ENCODE measurements around the gene DDO. TPM values are rescaled to one million over a fixed set of nuclear protein-coding genes. Genes with fewer than 3 reads are reported as not detected.
"Not testable (repeated sequence)": the region's sequence is repeated elsewhere in the genome, so short reads cannot be mapped to it uniquely, and the experiment has no call there.

Gene DDO, protein sequence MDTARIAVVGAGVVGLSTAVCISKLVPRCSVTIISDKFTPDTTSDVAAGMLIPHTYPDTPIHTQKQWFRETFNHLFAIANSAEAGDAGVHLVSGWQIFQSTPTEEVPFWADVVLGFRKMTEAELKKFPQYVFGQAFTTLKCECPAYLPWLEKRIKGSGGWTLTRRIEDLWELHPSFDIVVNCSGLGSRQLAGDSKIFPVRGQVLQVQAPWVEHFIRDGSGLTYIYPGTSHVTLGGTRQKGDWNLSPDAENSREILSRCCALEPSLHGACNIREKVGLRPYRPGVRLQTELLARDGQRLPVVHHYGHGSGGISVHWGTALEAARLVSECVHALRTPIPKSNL
- not detected for total RNA-seq
- polyA plus RNA-seq, result not detected

DNA sequence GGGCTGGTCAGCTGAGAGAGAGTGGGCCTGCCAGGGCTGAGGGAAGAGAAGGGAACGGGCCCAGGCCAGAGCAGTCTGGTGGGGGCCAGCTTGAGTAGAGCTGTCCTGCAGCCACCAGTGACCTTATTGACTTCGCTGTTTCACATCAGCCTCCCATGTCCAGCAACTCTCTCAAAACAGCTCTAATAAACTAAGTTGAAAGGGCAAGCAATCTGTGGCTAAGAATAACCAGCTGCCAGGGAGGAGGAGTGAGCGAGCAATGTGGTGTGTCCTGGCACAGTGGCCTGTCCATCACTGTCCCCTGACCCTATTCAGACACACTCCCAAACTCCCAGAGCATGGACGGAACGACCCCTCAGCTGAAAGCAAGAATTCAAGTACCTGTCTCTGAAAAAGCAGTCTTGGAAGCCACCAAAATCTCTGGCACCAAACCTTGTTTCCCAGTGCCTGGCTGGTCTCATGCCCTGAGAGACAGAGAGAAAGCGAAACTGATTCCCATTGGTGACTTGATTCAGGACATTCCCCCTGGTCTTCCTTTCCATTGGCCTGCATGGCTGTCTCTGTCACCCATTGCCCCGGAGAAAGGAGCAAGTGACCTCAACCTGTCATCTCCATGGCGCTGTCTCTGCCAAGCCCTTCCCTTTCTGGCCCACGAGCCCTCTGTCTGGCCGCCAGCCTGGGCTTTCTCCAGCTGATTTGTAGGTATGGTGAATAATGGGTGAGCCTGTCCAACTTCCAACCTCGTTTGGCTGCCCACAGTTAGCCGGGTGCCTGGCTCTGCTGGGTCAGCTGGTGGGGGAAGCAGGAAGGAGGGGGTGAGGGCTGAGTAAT, at the start of gene DDO:
Gene DDO, minus strand, starts transcription at position 490 of the 831 bp plus-strand sequence. CDS start 2,113 bp downstream, outside the sequence.
- H3K9me3 Mint-ChIP-seq, result no peaks in the 10 kb centered on the region

DNA sequence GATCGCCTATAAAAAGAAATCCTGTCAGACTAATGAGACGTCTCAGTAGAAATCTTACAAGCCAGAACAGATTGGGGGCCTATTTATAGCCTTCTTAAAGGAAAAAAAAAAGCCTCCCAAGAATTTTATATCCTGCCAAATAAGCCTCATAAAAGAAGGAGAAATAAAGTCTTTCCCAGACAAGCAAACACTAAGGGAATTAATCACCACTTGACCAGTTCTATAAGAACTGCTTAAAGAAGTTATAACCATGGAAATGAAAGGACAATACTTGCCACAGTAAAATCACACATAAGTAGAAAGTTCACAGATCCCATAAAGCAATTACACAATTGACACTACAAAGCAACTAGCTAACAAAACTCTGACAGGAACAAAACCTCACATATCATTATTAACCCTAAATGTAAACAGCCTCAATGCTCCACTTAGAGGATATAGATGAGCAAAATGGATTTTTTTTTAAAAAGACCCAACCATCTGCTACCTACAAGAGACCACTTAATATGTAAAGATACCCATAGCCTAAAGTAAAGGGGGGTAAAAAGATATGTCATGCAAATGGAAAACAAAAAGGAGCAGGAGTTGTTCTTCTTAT, 47.6 kb upstream of the DDO start:
- POLR2A ChIA-PET (ENCODE audit: partially characterized antibody), result no interaction called here
- CTCF ChIA-PET (ENCODE audit: partially characterized antibody), result no interaction called here
- Histone ChIP-seq H3K4me1 (ENCODE audit: insufficient read depth, low read length) (no peaks in the 10 kb centered on the region), H3K4me3 (ENCODE audit: low read length in 2 of 2) (no peak overlapping the region), H3K27me3 (ENCODE audit: insufficient read depth, low read length) (no peaks in the 10 kb centered on the region), H3K36me3 (ENCODE audit: insufficient read depth, low read length) (no peaks in the 10 kb centered on the region), H3K27ac (ENCODE audit: low read depth, low read length) (no peak overlapping the region), H3K9me3 (ENCODE audit: control insufficient read depth in 1 of 2, low read length in 2 of 2) (peaks cover 0 to 5% of the 10 kb centered on the region in 2 donors)
- DNase-seq, result no peak
- no peak overlapping the region for H3K4me3 Mint-ChIP-seq
- no peaks in the 10 kb centered on the region for H3K4me1 Mint-ChIP-seq
- H3K27ac Mint-ChIP-seq, result no peak overlapping the region
- peaks cover 0 to 3% of the 10 kb centered on the region in 2 donors for H3K36me3 Mint-ChIP-seq
- peaks cover 1 to 55% (median 30%) of the 10 kb centered on the region in 8 donors for H3K9me3 Mint-ChIP-seq
- intact Hi-C loops (cut with micrococcal nuclease), result no loop called here
- peaks cover 6 to 10% of the 10 kb centered on the region in 2 donors for H3K27me3 Mint-ChIP-seq

More for the DNA sequence above, at the start of gene DDO:
- H3K27me3 Mint-ChIP-seq, result peaks cover 8 to 14% of the 10 kb centered on the region in 2 donors
- Histone ChIP-seq H3K27ac (ENCODE audit: low read depth, low read length) (no peak within 1 kb of the TSS), H3K36me3 (ENCODE audit: insufficient read depth, low read length) (no peaks in the 10 kb centered on the region), H3K4me1 (ENCODE audit: insufficient read depth, low read length) (no peaks in the 10 kb centered on the region), H3K9me3 (ENCODE audit: control insufficient read depth in 1 of 2, low read length in 2 of 2) (no peaks in the 10 kb centered on the region), H3K27me3 (ENCODE audit: insufficient read depth, low read length) (no peaks in the 10 kb centered on the region), H3K4me3 (ENCODE audit: low read length in 2 of 2) (no peak within 1 kb of the TSS)
- POLR2A ChIA-PET (ENCODE audit: partially characterized antibody), result no interaction called here
- no peak for DNase-seq
- intact Hi-C loops (cut with micrococcal nuclease), result no loop called here
- peak within 1 kb of the TSS in 4 of 8 donors; percentile 15 to 68 (median 50) for H3K4me3 Mint-ChIP-seq
- no peaks in the 10 kb centered on the region for H3K36me3 Mint-ChIP-seq
- peaks cover 0 to 5% (median under 1%) of the 10 kb centered on the region in 4 donors for H3K4me1 Mint-ChIP-seq
- CTCF ChIA-PET (ENCODE audit: partially characterized antibody), result no interaction called here
- H3K27ac Mint-ChIP-seq, result no peak within 1 kb of the TSS

DNA sequence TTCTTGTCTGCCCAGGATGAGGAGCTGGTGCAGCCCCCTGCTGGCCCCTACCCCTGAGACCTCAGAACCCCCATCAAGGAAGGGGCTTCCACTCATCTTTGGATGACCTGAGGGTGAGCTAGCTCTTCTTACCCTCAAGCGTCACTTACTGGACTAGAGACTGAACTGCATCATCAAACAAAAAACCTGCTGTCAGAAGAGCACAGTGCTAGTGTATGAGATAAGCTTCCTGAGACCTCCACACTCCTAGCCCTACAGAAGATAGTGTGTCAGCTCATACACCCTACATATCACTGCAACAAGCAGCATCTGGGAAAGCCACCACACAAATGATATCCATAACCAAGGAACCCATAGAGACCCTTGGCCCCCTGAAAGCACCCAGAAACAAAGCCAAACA, 46.0 kb upstream of the DDO start:
- Histone ChIP-seq H3K27ac (ENCODE audit: low read depth, low read length) (no peak overlapping the region), H3K9me3 (ENCODE audit: control insufficient read depth in 1 of 2, low read length in 2 of 2) (peaks cover 0 to 5% of the 10 kb centered on the region in 2 donors), H3K27me3 (ENCODE audit: insufficient read depth, low read length) (no peaks in the 10 kb centered on the region), H3K4me1 (ENCODE audit: insufficient read depth, low read length) (no peaks in the 10 kb centered on the region), H3K36me3 (ENCODE audit: insufficient read depth, low read length) (no peaks in the 10 kb centered on the region), H3K4me3 (ENCODE audit: low read length in 2 of 2) (no peak overlapping the region)
- H3K4me3 Mint-ChIP-seq, result no peak overlapping the region
- CTCF ChIA-PET (ENCODE audit: partially characterized antibody), result no interaction called here
- no peak for DNase-seq
- POLR2A ChIA-PET (ENCODE audit: partially characterized antibody), result no interaction called here
- no peak overlapping the region for H3K27ac Mint-ChIP-seq
- intact Hi-C loops (cut with micrococcal nuclease), result no loop called here
- H3K4me1 Mint-ChIP-seq, result no peaks in the 10 kb centered on the region
- H3K36me3 Mint-ChIP-seq, result peaks cover 0 to 3% of the 10 kb centered on the region in 2 donors
- peaks cover 2 to 55% (median 30%) of the 10 kb centered on the region in 8 donors for H3K9me3 Mint-ChIP-seq
- H3K27me3 Mint-ChIP-seq, result peaks cover 12 to 15% of the 10 kb centered on the region in 2 donors

DNA sequence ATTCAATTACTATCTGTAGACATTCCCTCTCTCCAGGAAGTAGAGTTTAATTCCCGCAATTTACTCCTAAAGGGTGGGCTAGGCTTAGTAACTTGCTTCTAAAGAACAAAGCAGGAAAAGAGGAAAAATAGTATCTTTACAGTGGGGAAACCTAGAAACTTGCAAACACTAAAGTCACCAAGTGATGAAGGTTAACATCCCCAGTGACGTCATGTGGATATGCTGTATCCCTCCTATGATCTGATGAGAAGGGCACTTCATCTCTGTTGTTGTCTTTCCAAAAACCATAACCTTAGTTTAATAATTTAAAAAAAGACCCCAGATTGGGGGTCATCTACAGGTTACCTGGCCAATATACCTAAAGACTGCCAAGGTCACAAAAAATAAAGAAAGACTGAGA, 43.8 kb upstream of the DDO start:
- CTCF ChIA-PET (ENCODE audit: partially characterized antibody), result no interaction called here
- peaks cover 0 to 3% of the 10 kb centered on the region in 2 donors for H3K36me3 Mint-ChIP-seq
- POLR2A ChIA-PET (ENCODE audit: partially characterized antibody), result no interaction called here

DNA sequence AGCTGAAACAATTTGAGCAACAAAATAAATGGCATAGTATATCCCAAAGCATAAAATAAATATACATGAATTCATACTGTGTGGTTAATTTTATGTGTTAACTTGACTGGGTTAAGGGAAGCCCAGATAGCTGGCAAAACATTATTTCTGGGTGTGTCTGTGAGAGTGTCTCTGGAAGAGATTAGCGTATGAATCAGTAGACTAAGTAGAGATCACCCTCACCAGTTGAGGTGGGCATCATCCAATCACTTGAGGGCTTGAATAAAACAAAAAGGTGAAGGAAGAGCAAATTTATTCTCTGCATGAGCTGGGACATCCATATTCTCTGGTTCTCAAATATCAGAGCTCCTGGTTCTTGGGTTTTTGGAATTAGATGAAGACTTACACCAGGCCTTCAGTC, 43.1 kb upstream of the DDO start:
- POLR2A ChIA-PET (ENCODE audit: partially characterized antibody), result no interaction called here
- Mint-ChIP-seq H3K9me3 (peaks cover 0 to 34% (median 22%) of the 10 kb centered on the region in 8 donors), H3K27ac (no peak overlapping the region), H3K4me3 (no peak overlapping the region), H3K36me3 (peaks cover 0 to 3% of the 10 kb centered on the region in 2 donors), H3K4me1 (no peaks in the 10 kb centered on the region), H3K27me3 (peaks cover 12 to 13% of the 10 kb centered on the region in 2 donors)
- Histone ChIP-seq H3K4me1 (ENCODE audit: insufficient read depth, low read length) (no peaks in the 10 kb centered on the region), H3K36me3 (ENCODE audit: insufficient read depth, low read length) (no peaks in the 10 kb centered on the region), H3K9me3 (ENCODE audit: control insufficient read depth in 1 of 2, low read length in 2 of 2) (peaks cover 0 to 5% of the 10 kb centered on the region in 2 donors), H3K27me3 (ENCODE audit: insufficient read depth, low read length) (no peaks in the 10 kb centered on the region), H3K27ac (ENCODE audit: low read depth, low read length) (no peak overlapping the region), H3K4me3 (ENCODE audit: low read length in 2 of 2) (no peak overlapping the region)
- intact Hi-C loops (cut with micrococcal nuclease), result no loop called here
- CTCF ChIA-PET (ENCODE audit: partially characterized antibody), result no interaction called here
- DNase-seq, result no peak

More for the DNA sequence above, 43.8 kb upstream of the DDO start:
- peaks cover 0 to 5% of the 10 kb centered on the region in 2 donors for H3K9me3 ChIP-seq (ENCODE audit: control insufficient read depth in 1 of 2, low read length in 2 of 2)
- no peaks in the 10 kb centered on the region for H3K27me3 ChIP-seq (ENCODE audit: insufficient read depth, low read length)
- Mint-ChIP-seq H3K27me3 (peaks cover 12 to 15% of the 10 kb centered on the region in 2 donors), H3K4me3 (no peak overlapping the region), H3K9me3 (peaks cover 2 to 41% (median 28%) of the 10 kb centered on the region in 8 donors), H3K27ac (no peak overlapping the region), H3K4me1 (no peaks in the 10 kb centered on the region)
- H3K36me3 ChIP-seq (ENCODE audit: insufficient read depth, low read length), result no peaks in the 10 kb centered on the region
- DNase-seq, result no peak
- no peak overlapping the region for H3K4me3 ChIP-seq (ENCODE audit: low read length in 2 of 2)
- no peaks in the 10 kb centered on the region for H3K4me1 ChIP-seq (ENCODE audit: insufficient read depth, low read length)
- no peak overlapping the region for H3K27ac ChIP-seq (ENCODE audit: low read depth, low read length)
- intact Hi-C loops (cut with micrococcal nuclease), result no loop called here

DNA sequence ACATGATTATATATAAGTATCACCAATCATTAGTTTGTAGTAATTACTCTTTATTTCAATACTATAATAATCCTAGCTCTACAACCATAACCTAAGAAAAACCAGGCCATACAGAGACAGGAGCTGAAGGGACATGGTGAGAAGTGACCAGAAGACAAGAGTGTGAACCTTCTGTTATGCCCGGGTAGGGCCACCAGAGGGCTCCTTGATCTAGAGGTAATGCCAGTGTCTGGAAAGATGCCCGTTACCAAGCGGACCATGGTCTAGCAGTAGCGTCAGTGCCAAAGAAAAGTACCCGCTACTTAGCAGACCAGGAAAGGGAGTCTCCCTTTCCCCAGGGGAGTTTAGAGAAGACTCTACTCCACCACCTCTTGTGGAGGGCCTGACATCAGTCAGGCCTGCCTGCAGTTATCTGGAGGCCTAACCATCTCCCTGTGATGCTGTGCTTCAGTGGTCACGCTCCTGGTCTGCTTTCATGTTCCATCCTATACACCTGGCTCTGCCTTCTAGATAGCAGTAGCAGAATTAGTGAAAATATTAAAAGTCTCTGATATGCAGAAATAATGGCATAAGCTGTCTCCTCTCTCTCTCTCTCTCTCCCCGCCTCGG, 42.3 kb upstream of the DDO start:
- H3K4me3 Mint-ChIP-seq; H3K27me3 ChIP-seq (ENCODE audit: insufficient read depth, low read length); H3K9me3 ChIP-seq (ENCODE audit: control insufficient read depth in 1 of 2, low read length in 2 of 2); DNase-seq; H3K36me3 Mint-ChIP-seq; H3K27ac ChIP-seq (ENCODE audit: low read depth, low read length); POLR2A ChIA-PET (ENCODE audit: partially characterized antibody); H3K27ac Mint-ChIP-seq; H3K4me1 ChIP-seq (ENCODE audit: insufficient read depth, low read length); intact Hi-C loops (cut with micrococcal nuclease); H3K36me3 ChIP-seq (ENCODE audit: insufficient read depth, low read length); CTCF ChIA-PET (ENCODE audit: partially characterized antibody); H3K4me3 ChIP-seq (ENCODE audit: low read length in 2 of 2); H3K4me1 Mint-ChIP-seq: not testable (repeated sequence)
- Mint-ChIP-seq H3K27me3 (peaks cover 13 to 16% of the 10 kb centered on the region in 2 donors), H3K9me3 (peaks cover 0 to 26% (median 14%) of the 10 kb centered on the region in 8 donors)

DNA sequence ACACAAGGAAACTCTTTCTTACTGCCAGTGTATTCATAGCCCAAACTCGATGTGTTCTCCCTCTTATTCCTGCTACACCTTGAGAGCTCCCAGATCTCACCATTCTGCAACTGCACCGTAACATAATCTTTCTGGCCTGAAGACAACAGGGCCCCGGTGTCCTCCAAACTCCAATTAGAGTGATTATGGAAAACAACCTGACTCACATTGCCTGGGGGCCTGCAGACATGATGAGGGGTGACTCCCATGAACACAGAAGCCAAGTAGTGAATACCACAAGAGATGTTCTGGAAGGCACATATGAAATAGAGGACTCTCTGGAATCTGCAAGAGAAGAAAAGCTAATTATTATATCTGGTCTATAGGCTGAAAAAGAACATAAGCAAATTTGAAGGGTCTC, 41.3 kb upstream of the DDO start:
- Mint-ChIP-seq H3K9me3 (peaks cover 0 to 17% (median 6%) of the 10 kb centered on the region in 8 donors), H3K4me3 (no peak overlapping the region), H3K36me3 (peaks cover 0 to under 1% of the 10 kb centered on the region in 2 donors), H3K4me1 (no peaks in the 10 kb centered on the region), H3K27me3 (peaks cover 15 to 18% of the 10 kb centered on the region in 2 donors), H3K27ac (no peak overlapping the region)
- CTCF ChIA-PET (ENCODE audit: partially characterized antibody), result no interaction called here
- no peak for DNase-seq
- Histone ChIP-seq H3K9me3 (ENCODE audit: control insufficient read depth in 1 of 2, low read length in 2 of 2) (peaks cover 0 to 5% of the 10 kb centered on the region in 2 donors), H3K36me3 (ENCODE audit: insufficient read depth, low read length) (no peaks in the 10 kb centered on the region), H3K4me1 (ENCODE audit: insufficient read depth, low read length) (no peaks in the 10 kb centered on the region), H3K27ac (ENCODE audit: low read depth, low read length) (no peak overlapping the region), H3K4me3 (ENCODE audit: low read length in 2 of 2) (no peak overlapping the region), H3K27me3 (ENCODE audit: insufficient read depth, low read length) (no peaks in the 10 kb centered on the region)
- intact Hi-C loops (cut with micrococcal nuclease), result no loop called here
- POLR2A ChIA-PET (ENCODE audit: partially characterized antibody), result no interaction called here

Measured in CD4-positive, alpha-beta memory T cell (primary cell).